Sigmoid colon (tissue), 7 donors: ENCODE data around the gene KCNMB2. TPM values are rescaled to one million over a fixed set of nuclear protein-coding genes. Genes with fewer than 3 reads are reported as not detected.

Experiments
- DNase-seq: peaks from one replicate; pipeline ENCODE4 v3.0.0-alpha.2; 2019
- H3K27ac ChIP-seq, 4 donors: fragments of 200-600 bp; sonication (generic); one replicate each; pipeline ENCODE4 v1.5.1; 2016 to 2019; ENCODE audit warnings: mild to moderate bottlenecking in 1 of 4
- H3K27me3 ChIP-seq, 3 donors: fragments of 200-600 bp; sonication (generic); one replicate each; pipeline ENCODE4 v1.5.1; 2019; ENCODE audit warnings: mild to moderate bottlenecking in 1 of 3
- H3K36me3 ChIP-seq, 4 donors: fragments of 200-600 bp; sonication (generic); one replicate each; pipeline ENCODE4 v1.5.1; 2016 to 2019
- H3K4me1 ChIP-seq, 4 donors: fragments of 200-600 bp; sonication (generic); one replicate each; pipeline ENCODE4 v1.5.1; 2017 to 2019
- H3K4me3 ChIP-seq, 4 donors: fragments of 200-600 bp; sonication (generic); one replicate each; pipeline ENCODE4 v1.5.1; 2017 to 2019; ENCODE audit warnings: mild to moderate bottlenecking in 2 of 4, moderate library complexity in 1 of 4
- H3K9me3 ChIP-seq, 4 donors: fragments of 200-600 bp in 3 of 4; sonication (generic) in 3 of 4; one replicate each; pipeline versions ENCODE4 v1.5.1 to v1.6.1; 2013 to 2019
- CTCF ChIP-seq, 4 experiments: fragments of 450-650 bp in 3 of 4; fragments of 200-600 bp in 1 of 4; IDR thresholded peaks; one replicate each; pipeline ENCODE4 v1.5.1; 2016 to 2019; ENCODE audit warnings: antibody characterized with exemption in 4 of 4, mild to moderate bottlenecking in 3 of 4, moderate library complexity in 2 of 4
- EP300 ChIP-seq, 4 donors: sonication (generic); formaldehyde crosslinking; IDR thresholded peaks; one replicate each; pipeline ENCODE4 v1.6.1; 2017; ENCODE audit warnings: antibody characterized with exemption in 4 of 4
- POLR2A ChIP-seq, 2 donors: fragments of 450-650 bp; IDR thresholded peaks; one replicate each; pipeline ENCODE4 v1.6.1; 2016; ENCODE audit warnings: antibody characterized with exemption in 2 of 2, mild to moderate bottlenecking in 2 of 2, moderate library complexity in 2 of 2
- POLR2AphosphoS5 ChIP-seq, 4 donors: sonication (generic); formaldehyde crosslinking; IDR thresholded peaks; one replicate each; pipeline ENCODE4 v1.6.1; 2017; ENCODE audit warnings: antibody characterized with exemption in 4 of 4
- WGBS, 2 donors: extraction: QIAGEN DNeasy Blood & Tissue Kit; methylation state at CpG; one replicate each; pipeline ENCODE4 v1.1.7; 2013; 5-methylcytosine and 5-hydroxymethylcytosine counted together
- intact Hi-C: fragments of 100-400 bp; cut with DNase I; formaldehyde crosslinking; loops from one replicate; pipeline ENCODE4 v1.15.1; 2023
- polyA plus RNA-seq, 3 donors: library from polyadenylated mRNA; stranded (reverse); fragments of 200-250 nt; gene quantifications; one replicate each; pipeline ENCODE4 v1.2.3, GENCODE V29; 2013
- total RNA-seq, 4 donors: library from RNA; depleted of rRNA; stranded (reverse); fragments of >200 nt; gene quantifications; one replicate each; pipeline ENCODE4 v1.1.0, GENCODE V29; 2016
- donor health status: healthy with polysubstance abuse.
- donor health status: Bipolar disorder and iron deficiency.
- donor health status: healthy.

KCNMB2 gene
- total and polyA plus RNA-seq, 7 donors, result 0.22 to 3.2 (median 1.5) TPM; not detected in 1

- H3K9me3 ChIP-seq, result no peaks in the 10 kb centered on the region
- intact Hi-C loops, result no loop called here
- H3K4me3 ChIP-seq, result no peak overlapping the region
- peaks cover 0 to 8% (median 0%) of the 10 kb centered on the region in 4 donors for H3K4me1 ChIP-seq
- 91 to 93% methylated on average over 4 of the region's 4 CpGs for WGBS, 2 donors
- no peak for TF ChIP-seq CTCF (IDR thresholded peaks at IDR 0.05)
- H3K27ac ChIP-seq, result no peak overlapping the region
- H3K27me3 ChIP-seq, result no peaks in the 10 kb centered on the region
- H3K36me3 ChIP-seq, result no peaks in the 10 kb centered on the region
- DNase-seq, result no peak
These were observed 52.4 kb downstream of the KCNMB2 start for GRCh38 chr3:178588628-178589027.

DNA sequence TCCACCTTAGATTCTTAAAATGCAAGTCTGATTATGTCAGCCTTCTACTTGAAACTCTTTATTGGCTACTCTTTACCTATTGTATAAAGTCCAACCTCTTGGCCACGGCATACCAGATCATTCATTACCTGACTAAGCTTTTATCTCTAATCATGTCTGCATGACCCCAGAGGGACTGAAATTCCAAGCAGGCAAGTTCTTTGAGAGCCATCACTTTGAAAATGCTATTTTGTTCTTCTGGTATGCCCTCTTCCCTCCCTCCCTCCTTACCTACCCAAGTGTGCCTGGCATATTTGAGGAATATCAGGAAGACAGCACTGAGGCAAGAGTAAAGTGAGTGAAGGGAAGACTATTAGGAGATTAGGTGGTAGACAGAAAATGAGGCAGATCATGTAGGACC, 57.5 kb downstream of the KCNMB2 start:
- no peak for DNase-seq
- TF ChIP-seq EP300 (IDR thresholded peaks at IDR 0.05), result no peak
- TF ChIP-seq POLR2AphosphoS5 (IDR thresholded peaks at IDR 0.05), result no peak
- no peak for TF ChIP-seq POLR2A (IDR thresholded peaks at IDR 0.05)
- TF ChIP-seq CTCF (IDR thresholded peaks at IDR 0.05), result no peak
- Histone ChIP-seq H3K27me3 (no peaks in the 10 kb centered on the region), H3K36me3 (no peaks in the 10 kb centered on the region), H3K4me1 (no peaks in the 10 kb centered on the region), H3K4me3 (no peak overlapping the region), H3K9me3 (no peaks in the 10 kb centered on the region), H3K27ac (no peak overlapping the region)
- intact Hi-C loops, result no loop called here
- 57 to 80% methylated on average over 1 of the region's 1 CpG for WGBS, 2 donors

DNA sequence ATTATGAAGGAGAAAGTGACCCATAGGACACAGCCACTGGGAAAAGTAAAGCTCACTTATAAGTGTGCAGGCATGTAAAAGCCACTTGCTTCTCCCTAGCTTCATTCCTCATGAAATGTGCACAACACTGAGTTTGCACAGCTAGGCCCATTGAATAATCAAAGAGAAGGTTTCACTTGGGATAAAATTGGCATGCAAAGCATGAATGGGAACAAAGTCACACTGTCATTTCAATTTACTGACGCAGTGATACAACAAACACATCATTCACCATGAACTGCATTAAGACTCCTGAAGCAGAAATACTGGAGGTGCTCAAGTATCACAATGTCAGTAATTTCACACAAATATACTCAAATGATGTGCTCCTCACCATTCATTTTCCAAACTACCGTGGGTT, 61.1 kb downstream of the KCNMB2 start:
- peaks cover 0 to 3% (median 0%) of the 10 kb centered on the region in 4 donors for H3K9me3 ChIP-seq
- H3K4me3 ChIP-seq, result no peak overlapping the region
- intact Hi-C loops, result no loop called here
- WGBS, 2 donors, result 85 to 88% methylated on average over 2 of the region's 2 CpGs
- H3K27ac ChIP-seq, result no peak overlapping the region
- no peak for DNase-seq
- H3K36me3 ChIP-seq, result no peaks in the 10 kb centered on the region
- TF ChIP-seq POLR2A (IDR thresholded peaks at IDR 0.05) (no peak), POLR2AphosphoS5 (IDR thresholded peaks at IDR 0.05) (no peak), CTCF (IDR thresholded peaks at IDR 0.05) (no peak), EP300 (IDR thresholded peaks at IDR 0.05) (no peak)
- H3K4me1 ChIP-seq, result no peaks in the 10 kb centered on the region
- H3K27me3 ChIP-seq, result no peaks in the 10 kb centered on the region

DNA sequence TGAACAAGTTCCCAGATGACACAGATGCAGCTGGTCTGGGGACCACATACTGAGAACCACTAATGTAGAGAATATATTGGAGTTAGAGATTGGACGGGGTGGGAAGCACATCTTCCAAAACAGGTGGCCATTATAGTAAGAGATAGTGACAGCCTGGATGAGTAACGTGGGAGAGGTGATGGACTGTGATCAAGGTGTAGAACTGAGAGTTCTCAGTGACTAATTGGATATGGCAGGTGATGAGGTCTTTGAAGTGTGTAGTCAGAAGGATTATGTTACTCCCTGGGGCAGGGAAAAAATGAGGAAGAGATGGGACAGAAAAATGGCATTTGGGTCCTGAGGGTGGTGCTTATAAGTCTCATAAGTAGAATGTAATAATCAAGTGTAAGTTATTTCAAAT, 66.6 kb downstream of the KCNMB2 start:
- peaks cover 0 to 3% (median 0%) of the 10 kb centered on the region in 4 donors for H3K9me3 ChIP-seq
- no peak for TF ChIP-seq CTCF (IDR thresholded peaks at IDR 0.05)
- TF ChIP-seq POLR2AphosphoS5 (IDR thresholded peaks at IDR 0.05), result no peak
- no peak for TF ChIP-seq POLR2A (IDR thresholded peaks at IDR 0.05)
- TF ChIP-seq EP300 (IDR thresholded peaks at IDR 0.05), result no peak
- no peaks in the 10 kb centered on the region for H3K4me1 ChIP-seq
- DNase-seq, result no peak
- WGBS, 2 donors, result 72 to 85% methylated on average over 2 of the region's 2 CpGs
- H3K4me3 ChIP-seq, result no peak overlapping the region
- no peaks in the 10 kb centered on the region for H3K27me3 ChIP-seq
- intact Hi-C loops, result no loop called here
- no peaks in the 10 kb centered on the region for H3K36me3 ChIP-seq
- H3K27ac ChIP-seq, result no peak overlapping the region

DNA sequence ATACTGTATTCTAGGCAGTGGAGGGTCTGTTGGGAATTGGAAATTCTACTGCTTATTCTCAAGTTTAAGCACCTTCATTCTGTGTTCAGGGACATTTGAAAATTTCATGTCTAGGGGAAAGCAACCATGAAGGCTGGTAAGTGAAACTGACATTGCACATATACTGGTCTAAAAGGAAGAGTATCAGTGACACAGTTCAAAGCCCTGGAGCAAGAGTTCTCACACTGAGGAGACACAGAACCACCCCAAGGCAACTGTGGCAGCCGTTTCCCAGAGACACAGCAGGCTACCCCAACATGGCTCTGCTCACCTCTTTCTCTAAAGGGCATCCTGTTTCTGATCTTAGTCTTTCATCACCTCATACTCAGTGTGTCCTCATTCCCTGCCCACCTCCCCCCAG, 67.5 kb downstream of the KCNMB2 start:
- TF ChIP-seq EP300 (IDR thresholded peaks at IDR 0.05) (no peak), CTCF (IDR thresholded peaks at IDR 0.05) (no peak), POLR2AphosphoS5 (IDR thresholded peaks at IDR 0.05) (no peak), POLR2A (IDR thresholded peaks at IDR 0.05) (no peak)
- no peaks in the 10 kb centered on the region for H3K27me3 ChIP-seq
- H3K4me3 ChIP-seq, result no peak overlapping the region
- peaks cover 0 to 3% (median 0%) of the 10 kb centered on the region in 4 donors for H3K9me3 ChIP-seq
- no peak for DNase-seq
- H3K27ac ChIP-seq, result no peak overlapping the region
- no peaks in the 10 kb centered on the region for H3K36me3 ChIP-seq
- no peaks in the 10 kb centered on the region for H3K4me1 ChIP-seq
- 43 to 61% methylated on average over 1 of the region's 1 CpG for WGBS, 2 donors
- intact Hi-C loops, result no loop called here
